H9 (cell line): ENCODE data around the gene IQCK. TPM values are rescaled to one million over a fixed set of nuclear protein-coding genes. Genes with fewer than 3 reads are reported as not detected.

Experiments used
- DNase-seq: peaks from one replicate; pipeline ENCODE4 v3.0.0-alpha.2; 2017
- H2AFZ ChIP-seq: one replicate; pipeline ENCODE4 v1.6.1; 2013; ENCODE audit warnings: mild to moderate bottlenecking, low read length, control low read depth, moderate library complexity
- H2AK5ac ChIP-seq: 2 replicates; pipeline ENCODE4 v1.6.1; 2013; ENCODE audit warnings: low read length, control low read depth, mixed read lengths; ENCODE audit not compliant: insufficient read length
- H2BK120ac ChIP-seq: one replicate; pipeline ENCODE4 v1.6.1; 2013; ENCODE audit warnings: low read depth, mild to moderate bottlenecking, low read length, control low read depth, inconsistent platforms; ENCODE audit not compliant: poor library complexity, severe bottlenecking
- H2BK12ac ChIP-seq: 2 replicates; pipeline ENCODE4 v1.6.1; 2013; ENCODE audit warnings: low read length, control low read depth, mixed read lengths, low read depth; ENCODE audit not compliant: insufficient read length
- H2BK15ac ChIP-seq: 2 replicates; pipeline ENCODE4 v1.6.1; 2013; ENCODE audit warnings: low read depth, low read length, control low read depth
- H2BK20ac ChIP-seq: one replicate; pipeline ENCODE4 v1.6.1; 2013; ENCODE audit warnings: low read depth, mild to moderate bottlenecking, low read length, control low read depth, inconsistent platforms; ENCODE audit not compliant: poor library complexity, severe bottlenecking
- H2BK5ac ChIP-seq: 2 replicates; pipeline ENCODE4 v1.6.1; 2013; ENCODE audit warnings: low read length, control low read depth, mixed read lengths; ENCODE audit not compliant: insufficient read length
- H3K14ac ChIP-seq: 2 replicates; pipeline ENCODE4 v1.6.1; 2013; ENCODE audit warnings: low read length, control low read depth; ENCODE audit not compliant: insufficient read depth
- H3K18ac ChIP-seq: 2 replicates; pipeline ENCODE4 v1.6.1; 2013; ENCODE audit warnings: low read depth, mild to moderate bottlenecking, mixed read lengths, low read length, control low read depth; ENCODE audit not compliant: insufficient read length
- H3K23ac ChIP-seq: 2 replicates; pipeline ENCODE4 v1.6.1; 2013; ENCODE audit warnings: low read length, control low read depth, mixed read lengths, low read depth; ENCODE audit not compliant: insufficient read length
- H3K23me2 ChIP-seq: 2 replicates; pipeline ENCODE4 v1.6.1; 2013; ENCODE audit warnings: low read depth, mild to moderate bottlenecking, mixed read lengths, low read length, control low read depth; ENCODE audit not compliant: insufficient read length, poor library complexity, severe bottlenecking
- H3K27ac ChIP-seq: 2 replicates; pipeline ENCODE4 v1.5.1; 2013; ENCODE audit warnings: low read length, control low read depth, mixed read lengths, low read depth; ENCODE audit not compliant: insufficient read length
- H3K27me3 ChIP-seq: 2 replicates; pipeline ENCODE4 v1.6.1; 2013; ENCODE audit warnings: low read length, control low read depth, inconsistent platforms; ENCODE audit not compliant: insufficient read depth
- H3K4ac ChIP-seq: 2 replicates; pipeline ENCODE4 v1.6.1; 2013; ENCODE audit warnings: low read depth, mild to moderate bottlenecking, control low read depth, inconsistent platforms, low read length, moderate library complexity
- H3K4me1 ChIP-seq: 2 replicates; pipeline ENCODE4 v1.6.1; 2013; ENCODE audit warnings: low read length, control low read depth, inconsistent platforms; ENCODE audit not compliant: insufficient read depth
- H3K4me2 ChIP-seq: 2 replicates; pipeline ENCODE4 v1.6.1; 2013; ENCODE audit warnings: low read length, control low read depth, mixed read lengths; ENCODE audit not compliant: insufficient read length, insufficient read depth
- H3K56ac ChIP-seq: 2 replicates; pipeline ENCODE4 v1.6.1; 2013; ENCODE audit warnings: low read depth, mild to moderate bottlenecking, mixed read lengths, low read length, control low read depth; ENCODE audit not compliant: insufficient read length
- H3K79me1 ChIP-seq: 2 replicates; pipeline ENCODE4 v1.6.1; 2013; ENCODE audit warnings: low read depth, mild to moderate bottlenecking, moderate library complexity, low read length, control low read depth, inconsistent platforms; ENCODE audit not compliant: insufficient read depth, poor library complexity, severe bottlenecking
- H3K79me2 ChIP-seq: 2 replicates; pipeline ENCODE4 v1.6.1; 2013; ENCODE audit warnings: low read length, control low read depth, inconsistent platforms; ENCODE audit not compliant: insufficient read depth
- H3K9ac ChIP-seq: 2 replicates; pipeline ENCODE4 v1.6.1; 2013; ENCODE audit warnings: low read length, control low read depth, mixed read lengths; ENCODE audit not compliant: insufficient read length; ENCODE audit errors: extremely low read depth
- H3K9me3 ChIP-seq: one replicate; pipeline ENCODE4 v1.6.1; 2013; ENCODE audit warnings: low read depth, low read length, inconsistent platforms; ENCODE audit not compliant: control insufficient read depth
- H3T11ph ChIP-seq: one replicate; pipeline ENCODE4 v1.6.1; 2013; ENCODE audit warnings: mild to moderate bottlenecking, low read length, control low read depth, inconsistent platforms
- H4K20me1 ChIP-seq: one replicate; pipeline ENCODE4 v1.6.1; 2013; ENCODE audit not compliant: control insufficient read depth, insufficient read length, insufficient read depth
- H4K5ac ChIP-seq: 2 replicates; pipeline ENCODE4 v1.6.1; 2013; ENCODE audit warnings: low read depth, mild to moderate bottlenecking, mixed read lengths, low read length, control low read depth; ENCODE audit not compliant: insufficient read length
- H4K8ac ChIP-seq: replicated peaks from 2 replicates; pipeline ENCODE4 v1.6.1; 2013; ENCODE audit warnings: low read length, control low read depth, mixed read lengths, low read depth; ENCODE audit not compliant: insufficient read length
- H4K91ac ChIP-seq: 2 replicates; pipeline ENCODE4 v1.6.1; 2013; ENCODE audit warnings: low read depth, mild to moderate bottlenecking, moderate library complexity, mixed read lengths, low read length, control low read depth; ENCODE audit not compliant: insufficient read length
- H3K27ac Mint-ChIP-seq, 3 experiments: 2 replicates in 2 of 3; 3 replicates in 1 of 3; pipeline ENCODE4 v1.8.0; 2020 to 2021; ENCODE audit warnings: mixed read lengths in 3 of 3, mild to moderate bottlenecking in 1 of 3, moderate library complexity in 1 of 3
- H3K27me3 Mint-ChIP-seq: 2 replicates; pipeline ENCODE4 v1.8.0; 2021; ENCODE audit warnings: low read depth, mild to moderate bottlenecking, moderate library complexity, mixed read lengths
- H3K36me3 Mint-ChIP-seq, 3 experiments: 2 replicates in 2 of 3; 3 replicates in 1 of 3; pipeline ENCODE4 v1.8.0; 2020 to 2021; ENCODE audit warnings: low read depth in 3 of 3, mixed read lengths in 3 of 3; ENCODE audit not compliant: insufficient read depth in 1 of 3
- H3K4me1 Mint-ChIP-seq, 2 experiments: 2 replicates each; pipeline ENCODE4 v1.8.0; 2020; ENCODE audit warnings: mixed read lengths in 2 of 2
- H3K4me3 Mint-ChIP-seq, 2 experiments: 2 replicates in 1 of 2; 3 replicates in 1 of 2; pipeline ENCODE4 v1.8.0; 2020 to 2021; ENCODE audit warnings: mild to moderate bottlenecking in 2 of 2, mixed read lengths in 2 of 2, moderate library complexity in 1 of 2
- H3K9me3 Mint-ChIP-seq, 2 experiments: 2 replicates in 1 of 2; 3 replicates in 1 of 2; pipeline ENCODE4 v1.8.0; 2020; ENCODE audit warnings: mild to moderate bottlenecking in 2 of 2, mixed read lengths in 2 of 2, moderate library complexity in 1 of 2
- WGBS: extraction: QIAGEN DNeasy Blood & Tissue Kit; methylation state at CpG from one replicate; pipeline ENCODE4 v1.1.7; 2013; ENCODE audit warnings: missing lambda C conversion rate, low lambda C conversion rate, mixed read lengths; ENCODE audit not compliant: insufficient read length; ENCODE audit errors: extremely low coverage; 5-methylcytosine and 5-hydroxymethylcytosine counted together
- total RNA-seq: library from RNA; stranded (reverse); gene quantifications from 2 replicates; pipeline ENCODE4 v1.2.1, GENCODE V29; 2021
- TF ChIP-seq, protein P1 (sequence below): fragments of 200-600 bp; sonication (generic); conservative IDR thresholded peaks from 3 replicates; pipeline ENCODE4 v1.8.0; 2021; ENCODE audit warnings: antibody characterized with exemption, mild to moderate bottlenecking

IQCK gene
- total RNA-seq, 1 experiment from 2014 or later, result 9.0 TPM

DNA sequence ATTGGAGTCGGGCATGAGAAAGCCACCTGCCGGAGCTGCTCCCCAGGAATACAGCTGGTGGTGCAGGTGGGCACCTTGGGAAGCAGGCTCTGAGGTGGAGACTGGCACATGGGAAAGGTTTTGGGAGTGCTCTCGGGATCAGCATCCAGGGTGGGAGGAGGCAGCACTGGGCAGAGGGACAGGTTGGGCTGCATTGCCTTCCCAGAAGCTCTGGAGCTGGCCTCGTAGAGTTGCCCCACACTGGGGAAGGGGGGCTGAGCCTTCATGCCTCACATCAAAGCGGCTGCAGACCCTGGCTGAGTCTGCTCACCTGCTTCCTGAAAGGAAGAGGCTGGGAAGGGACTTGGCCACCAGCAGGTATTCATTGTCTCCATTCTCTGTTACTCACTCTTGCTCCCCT lies 180.1 kb downstream of the IQCK start:
- no peaks in the 10 kb centered on the region for H4K20me1 ChIP-seq
- H3K27ac ChIP-seq, result no peak overlapping the region
- H3K14ac ChIP-seq, result no peak overlapping the region
- DNase-seq, result no peak
- H4K91ac ChIP-seq, result no peak overlapping the region
- H2AFZ ChIP-seq, result no peak overlapping the region
- no peaks in the 10 kb centered on the region for H3K79me1 ChIP-seq
- peaks cover 13 to 17% of the 10 kb centered on the region in 2 experiments for H3K4me1 Mint-ChIP-seq
- H2BK120ac ChIP-seq, result no peak overlapping the region
- no peak overlapping the region for H3K23ac ChIP-seq
- no peak overlapping the region for H3K56ac ChIP-seq
- no peak overlapping the region for H2BK12ac ChIP-seq
- H3K27me3 ChIP-seq, result no peaks in the 10 kb centered on the region
- H3K4ac ChIP-seq, result no peak overlapping the region
- no peak overlapping the region for H3K9ac ChIP-seq
- H2BK5ac ChIP-seq, result no peak overlapping the region
- no peaks in the 10 kb centered on the region for H3K9me3 ChIP-seq
- H2BK20ac ChIP-seq, result no peak overlapping the region
- no peak overlapping the region for H3K18ac ChIP-seq
- no peak overlapping the region for H3K4me3 Mint-ChIP-seq
- H4K5ac ChIP-seq, result no peak overlapping the region
- no peak overlapping the region for H2BK15ac ChIP-seq
- peaks cover 0 to 2% (median 0%) of the 10 kb centered on the region in 3 experiments; a peak in 1 of 7 replicates for H3K36me3 Mint-ChIP-seq
- WGBS, result no CpG with 5 or more reads among the region's 5 CpGs
- no peak overlapping the region for H3T11ph ChIP-seq
- H3K4me1 ChIP-seq, result no peaks in the 10 kb centered on the region
- peaks cover 3% of the 10 kb centered on the region for H3K27me3 Mint-ChIP-seq
- TF ChIP-seq, protein P1, sequence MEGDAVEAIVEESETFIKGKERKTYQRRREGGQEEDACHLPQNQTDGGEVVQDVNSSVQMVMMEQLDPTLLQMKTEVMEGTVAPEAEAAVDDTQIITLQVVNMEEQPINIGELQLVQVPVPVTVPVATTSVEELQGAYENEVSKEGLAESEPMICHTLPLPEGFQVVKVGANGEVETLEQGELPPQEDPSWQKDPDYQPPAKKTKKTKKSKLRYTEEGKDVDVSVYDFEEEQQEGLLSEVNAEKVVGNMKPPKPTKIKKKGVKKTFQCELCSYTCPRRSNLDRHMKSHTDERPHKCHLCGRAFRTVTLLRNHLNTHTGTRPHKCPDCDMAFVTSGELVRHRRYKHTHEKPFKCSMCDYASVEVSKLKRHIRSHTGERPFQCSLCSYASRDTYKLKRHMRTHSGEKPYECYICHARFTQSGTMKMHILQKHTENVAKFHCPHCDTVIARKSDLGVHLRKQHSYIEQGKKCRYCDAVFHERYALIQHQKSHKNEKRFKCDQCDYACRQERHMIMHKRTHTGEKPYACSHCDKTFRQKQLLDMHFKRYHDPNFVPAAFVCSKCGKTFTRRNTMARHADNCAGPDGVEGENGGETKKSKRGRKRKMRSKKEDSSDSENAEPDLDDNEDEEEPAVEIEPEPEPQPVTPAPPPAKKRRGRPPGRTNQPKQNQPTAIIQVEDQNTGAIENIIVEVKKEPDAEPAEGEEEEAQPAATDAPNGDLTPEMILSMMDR, result no peak
- H3K27ac Mint-ChIP-seq, result no peak overlapping the region; a peak in 1 of 7 replicates
- no peaks in the 10 kb centered on the region for H3K79me2 ChIP-seq
- no peak overlapping the region for H3K4me2 ChIP-seq
- H2AK5ac ChIP-seq, result no peak overlapping the region
- no peak overlapping the region for H4K8ac ChIP-seq
- H3K9me3 Mint-ChIP-seq, result peaks cover 2 to 7% of the 10 kb centered on the region in 2 experiments; a peak in 4 of 5 replicates
- H3K23me2 ChIP-seq, result no peaks in the 10 kb centered on the region
